HG02610 (cell line): ENCODE results near the gene SLC25A40.
"Not testable (repeated sequence)": the region's sequence is repeated elsewhere in the genome, so short reads cannot be mapped to it uniquely, and the experiment has no call there.

ENCODE experiments used
- ATAC-seq: cut with Tn5 transposase; IDR thresholded peaks from one replicate; pipeline ENCODE4 v1.9.1; 2021; ENCODE audit warnings: mild to moderate bottlenecking, moderate library complexity; ENCODE audit not compliant: unreplicated experiment

Gene SLC25A40

DNA sequence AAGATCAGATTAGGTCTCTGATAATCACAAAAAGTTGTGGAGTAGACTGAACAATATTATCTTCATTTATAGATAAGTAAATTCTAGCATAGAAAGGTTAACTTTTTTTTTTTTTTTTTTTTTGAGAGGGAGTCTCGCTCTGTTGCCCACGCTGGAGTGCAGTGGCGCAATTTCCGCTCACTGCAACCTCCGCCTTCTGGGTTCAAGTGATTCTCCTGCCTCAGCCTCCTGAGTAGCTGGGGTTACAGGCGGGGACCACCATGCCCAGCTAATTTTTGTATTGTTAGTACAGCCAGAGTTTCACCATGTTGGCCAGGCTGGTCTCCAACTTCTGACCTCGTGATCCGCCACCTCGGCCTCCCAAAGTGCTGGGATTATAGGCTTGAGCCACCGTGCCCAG lies 2.8 kb downstream of the SLC25A40 start:
- ATAC-seq = not testable (repeated sequence)

DNA sequence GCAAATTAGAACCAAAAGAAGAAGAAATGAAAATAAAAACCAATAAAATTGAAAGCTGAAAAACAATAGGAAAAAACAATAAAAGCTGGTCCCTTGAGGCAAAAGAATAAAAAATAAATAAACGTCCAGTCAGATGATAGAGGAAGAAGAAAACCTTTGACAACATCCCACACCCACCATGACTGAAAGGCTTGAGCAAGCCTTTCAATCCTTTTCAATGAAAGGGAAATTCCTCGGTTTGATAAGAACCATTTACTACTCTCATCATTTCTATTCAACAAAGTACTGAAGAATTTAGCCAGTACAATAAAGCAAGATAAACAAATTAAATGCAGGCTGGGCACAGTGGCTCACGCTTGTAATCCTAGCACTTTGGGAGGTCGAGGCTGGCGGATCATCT lies 3.8 kb downstream of the SLC25A40 start:
- ATAC-seq = no peak

DNA sequence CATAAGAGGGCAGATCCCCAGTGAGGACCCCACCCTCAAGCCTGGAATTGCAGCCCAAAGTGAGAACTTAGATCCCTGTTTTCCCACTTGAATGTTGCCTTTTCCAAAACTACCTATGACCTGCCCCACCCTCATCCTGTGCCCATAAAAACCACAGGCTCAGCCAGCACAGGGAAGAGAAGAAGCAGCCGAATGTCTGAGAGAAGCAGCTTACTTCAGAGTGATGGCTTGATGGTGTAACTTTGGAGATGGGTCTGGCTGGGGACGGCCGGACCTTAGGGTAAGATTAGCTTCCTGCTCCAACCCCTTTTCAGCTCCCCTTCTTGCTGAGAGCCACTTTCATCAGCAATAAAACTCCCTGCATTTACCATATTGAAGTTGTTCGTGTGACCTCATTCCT lies 5.7 kb downstream of the SLC25A40 start:
- ATAC-seq = no peak

DNA sequence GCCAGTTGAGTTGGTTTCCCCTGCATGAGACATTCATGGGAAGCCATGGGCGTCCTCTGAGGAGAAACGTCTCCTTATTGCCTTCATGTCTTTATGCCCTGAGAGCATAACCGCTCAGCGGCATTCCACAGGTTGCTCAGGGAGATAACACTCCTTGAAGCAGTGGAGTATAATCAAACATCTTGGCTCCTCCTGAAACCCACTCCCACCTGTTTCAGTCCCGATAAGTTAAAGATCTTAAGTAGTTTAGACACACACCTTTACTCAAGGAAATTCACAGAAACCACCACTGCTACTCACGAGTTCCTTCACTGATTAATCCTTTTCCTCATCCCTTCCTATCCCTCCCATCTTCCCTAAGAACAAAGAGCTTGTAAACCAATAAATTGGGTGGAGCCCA lies 9.6 kb downstream of the SLC25A40 start:
- not testable (repeated sequence) for ATAC-seq

DNA sequence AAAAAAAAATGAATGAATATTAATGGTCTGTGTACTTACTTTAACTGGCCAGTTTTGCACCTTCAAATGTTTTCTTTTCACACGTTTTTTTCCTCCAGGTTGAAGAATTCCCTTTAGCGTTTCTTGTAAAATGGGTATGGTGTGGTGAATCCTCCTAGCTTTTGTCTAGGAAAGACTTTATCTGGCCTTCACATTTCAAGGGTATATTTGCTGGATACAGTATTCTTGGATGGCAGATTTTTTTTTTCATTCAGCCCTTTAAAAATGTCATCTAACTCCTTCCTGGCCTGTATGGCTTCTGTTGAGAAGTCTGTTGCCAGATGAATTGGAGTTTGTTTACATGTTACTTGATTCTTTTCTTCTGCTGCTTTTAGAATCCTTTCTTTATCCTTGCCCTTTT lies 10.1 kb downstream of the SLC25A40 start:
- no peak for ATAC-seq

DNA sequence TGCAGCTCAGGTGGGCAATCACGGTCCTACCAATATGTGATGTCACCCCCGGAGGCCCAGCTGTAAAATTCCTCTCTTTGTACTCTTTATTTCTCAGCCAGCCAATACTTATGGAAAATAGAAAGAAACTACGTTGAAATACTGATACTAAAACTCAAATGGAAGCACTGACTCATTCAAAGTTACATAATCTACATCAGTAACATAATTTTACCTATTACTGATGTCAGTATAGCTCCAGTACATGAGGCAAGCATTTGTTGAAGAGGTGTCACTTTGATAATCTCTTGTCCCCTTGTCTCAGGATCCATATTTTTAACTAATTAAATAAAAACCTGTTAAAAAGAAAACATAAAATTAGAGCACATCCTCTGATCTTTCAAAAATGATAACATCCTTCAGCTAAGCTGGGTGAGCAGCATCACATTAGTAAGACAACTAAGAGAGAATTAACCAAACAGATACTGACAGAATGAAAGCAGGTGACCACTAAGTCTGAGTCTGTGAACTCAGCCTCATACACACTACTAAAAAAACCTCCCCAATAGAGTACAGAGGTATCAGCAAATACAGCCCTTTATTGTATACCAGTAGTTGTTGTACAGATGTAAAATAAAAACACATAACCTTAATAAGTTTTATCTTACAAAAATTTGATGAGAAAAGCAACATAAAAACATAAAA lies 17.6 kb downstream of the SLC25A40 start:
- ATAC-seq = no peak

DNA sequence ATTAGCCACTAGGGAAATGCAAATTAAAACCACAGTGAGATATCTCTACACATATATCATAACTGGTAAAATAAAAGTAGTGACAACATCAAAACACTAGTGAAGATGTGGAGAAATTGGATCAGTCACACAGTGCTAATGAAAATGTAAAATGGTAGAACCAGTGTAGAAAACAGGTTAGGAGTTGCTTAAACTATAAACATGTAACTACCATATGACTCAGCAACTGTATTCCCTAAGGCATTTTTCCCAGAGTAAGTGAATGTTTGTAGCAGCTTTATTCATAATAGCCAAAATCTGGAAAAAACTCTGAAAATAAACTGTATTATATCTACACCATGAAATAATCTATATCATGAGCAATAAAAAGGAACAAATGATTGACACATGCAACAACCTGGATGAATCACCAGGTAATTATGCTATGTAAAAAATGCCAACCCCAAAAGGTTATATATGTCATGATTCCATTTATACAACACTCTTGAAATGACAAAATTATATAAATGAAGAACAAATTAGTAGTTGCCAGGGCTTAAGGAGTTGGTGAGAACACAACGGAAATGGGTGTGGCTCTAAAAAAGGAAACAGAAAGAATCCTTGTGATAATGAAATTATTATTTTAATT lies 22.8 kb downstream of the SLC25A40 start:
- ATAC-seq = no peak

DNA sequence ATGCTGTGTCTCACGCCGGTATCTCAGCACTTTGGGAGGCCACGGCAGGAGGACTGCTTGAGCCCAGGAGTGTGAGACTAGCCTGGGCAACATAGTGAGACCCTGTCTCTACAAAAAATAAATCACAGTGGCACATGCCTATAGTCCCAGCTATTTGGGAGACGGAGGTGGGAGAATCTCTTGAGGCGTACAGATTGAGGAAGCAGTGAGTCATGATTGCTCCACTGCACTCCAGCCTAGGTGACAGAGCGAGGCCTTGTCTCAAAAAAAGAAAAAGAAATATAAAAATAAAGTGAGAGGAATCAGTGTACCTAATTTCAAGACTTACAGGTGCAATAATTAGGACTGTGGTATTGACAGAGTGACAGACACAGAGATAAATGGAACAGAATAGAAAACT lies 23.9 kb downstream of the SLC25A40 start:
- ATAC-seq = no peak

DNA sequence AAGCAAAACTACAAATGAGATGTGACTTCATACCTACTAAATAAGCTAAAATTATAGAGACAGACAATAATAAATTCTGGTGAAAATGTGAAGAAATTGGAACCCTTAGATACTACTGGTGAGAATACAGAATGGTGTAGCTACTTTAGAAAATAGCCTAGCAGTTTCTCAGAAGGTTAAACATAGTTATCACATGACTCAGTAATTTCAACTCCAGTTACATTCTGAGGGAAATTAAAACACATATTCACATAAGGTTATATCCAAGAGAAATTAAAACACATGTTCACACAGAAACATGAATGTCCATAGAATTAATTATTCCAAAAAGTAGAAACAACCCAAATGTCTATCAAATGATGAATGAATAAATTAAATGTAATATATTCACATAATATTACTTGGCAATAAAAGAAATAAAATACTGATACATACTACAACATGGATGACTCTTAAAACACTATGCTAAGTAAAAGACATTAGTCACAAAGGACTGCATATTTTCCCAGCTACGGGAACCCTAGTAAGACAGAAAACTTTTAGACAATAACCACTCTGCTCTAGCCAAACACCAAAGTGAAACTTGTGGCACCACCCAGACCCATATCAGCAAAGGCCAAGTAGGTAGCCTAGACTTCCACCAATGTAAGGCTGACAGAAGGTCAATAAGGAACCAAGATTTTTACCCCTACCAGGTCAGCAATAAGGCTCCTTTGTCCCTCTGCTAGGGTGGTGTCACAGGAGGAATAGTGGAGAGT lies 25.1 kb downstream of the SLC25A40 start:
- no peak for ATAC-seq

DNA sequence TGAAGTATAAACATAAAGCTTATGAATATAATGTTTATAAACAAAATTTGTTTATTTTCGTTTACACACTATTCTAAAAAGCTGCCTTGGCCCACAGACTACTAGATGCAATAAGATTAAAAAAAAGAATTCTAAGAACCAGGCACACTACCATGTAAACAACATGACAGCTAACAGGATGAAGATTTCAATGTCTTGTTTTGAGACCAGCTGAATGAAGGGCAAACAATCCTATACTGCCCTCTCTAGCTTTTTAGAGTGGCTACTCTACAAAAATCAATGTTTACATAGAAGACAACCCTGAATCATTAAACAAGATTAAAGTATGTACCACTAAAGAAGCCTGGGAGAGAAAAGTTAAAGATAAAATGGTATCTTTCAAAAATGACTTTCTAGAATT lies 38.6 kb downstream of the SLC25A40 start:
- ATAC-seq = no peak

DNA sequence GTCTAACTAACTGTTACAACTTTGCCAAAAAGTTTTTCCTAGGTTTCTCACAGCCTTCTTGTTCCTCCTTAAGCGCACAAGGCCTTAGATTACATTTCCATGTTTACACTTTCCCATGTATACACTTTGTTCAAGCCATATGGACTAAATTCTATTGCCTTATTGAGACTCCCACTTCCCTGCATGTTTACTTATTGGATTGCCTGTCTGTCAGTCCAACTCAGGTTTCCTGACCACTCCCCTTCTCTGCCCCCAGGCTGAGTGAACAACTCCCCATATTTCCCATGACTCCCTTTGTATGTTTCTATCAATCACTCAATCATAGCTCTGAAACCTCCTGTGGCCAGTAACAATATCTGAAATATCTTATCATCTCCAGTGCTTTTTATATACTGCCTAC lies 43.0 kb downstream of the SLC25A40 start:
- ATAC-seq = no peak

DNA sequence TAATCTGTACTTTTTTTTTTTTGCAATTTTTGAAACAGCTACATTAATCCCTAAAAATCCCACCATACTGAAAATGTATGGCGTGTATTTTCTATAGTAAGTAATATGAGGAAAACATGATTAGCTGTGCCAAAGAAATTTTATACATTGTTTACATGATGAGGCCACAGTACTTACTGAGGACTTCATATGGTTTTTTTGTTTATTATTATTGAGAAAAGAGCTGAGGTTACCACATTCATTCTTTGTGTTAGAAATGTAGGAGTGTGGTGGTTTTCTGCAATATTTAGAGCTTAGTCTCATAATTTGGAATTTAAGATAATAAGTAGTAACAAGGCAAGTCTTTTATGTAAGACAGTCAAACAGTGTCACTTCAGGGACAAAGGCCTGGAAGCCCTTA lies 45.1 kb downstream of the SLC25A40 start:
- ATAC-seq = no peak

DNA sequence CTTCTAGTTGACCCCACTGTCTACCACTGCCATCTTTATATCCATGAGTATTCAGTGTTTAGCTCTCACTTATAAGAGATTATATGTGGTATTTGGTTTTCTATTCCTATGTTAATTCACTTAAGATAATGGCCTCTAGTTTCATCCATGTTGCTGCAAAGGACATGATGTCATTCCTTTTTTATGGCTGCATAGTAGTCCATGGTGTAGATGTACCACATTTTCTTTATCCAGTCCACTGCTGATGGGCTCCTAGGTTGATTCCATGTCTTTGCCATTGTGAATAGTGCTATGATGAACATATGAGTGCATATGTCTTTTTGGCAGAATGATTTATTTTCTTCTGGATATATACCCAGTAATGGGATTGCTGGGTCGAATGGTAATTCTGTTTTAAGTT lies 47.8 kb downstream of the SLC25A40 start:
- ATAC-seq = not testable (repeated sequence)

DNA sequence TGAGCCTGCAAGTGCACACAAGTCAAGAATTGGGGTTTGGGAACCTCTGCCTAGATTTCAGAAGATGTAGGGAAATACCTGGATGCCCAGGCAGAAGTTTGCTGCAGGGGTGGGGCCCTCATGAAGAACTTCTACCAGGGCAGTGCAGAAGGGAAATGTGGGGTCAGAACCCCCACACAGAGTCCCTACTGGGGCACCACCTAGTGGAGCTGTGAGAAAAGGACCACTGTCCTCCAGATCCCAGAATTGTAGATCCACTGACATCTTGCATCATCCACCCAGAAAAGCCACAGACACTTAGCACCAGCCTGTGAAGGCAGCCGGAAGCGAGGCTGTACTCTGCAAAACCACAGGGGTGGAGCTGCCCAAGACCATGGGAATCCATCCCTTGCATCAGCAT lies 50.8 kb downstream of the SLC25A40 start:
- not testable (repeated sequence) for ATAC-seq

DNA sequence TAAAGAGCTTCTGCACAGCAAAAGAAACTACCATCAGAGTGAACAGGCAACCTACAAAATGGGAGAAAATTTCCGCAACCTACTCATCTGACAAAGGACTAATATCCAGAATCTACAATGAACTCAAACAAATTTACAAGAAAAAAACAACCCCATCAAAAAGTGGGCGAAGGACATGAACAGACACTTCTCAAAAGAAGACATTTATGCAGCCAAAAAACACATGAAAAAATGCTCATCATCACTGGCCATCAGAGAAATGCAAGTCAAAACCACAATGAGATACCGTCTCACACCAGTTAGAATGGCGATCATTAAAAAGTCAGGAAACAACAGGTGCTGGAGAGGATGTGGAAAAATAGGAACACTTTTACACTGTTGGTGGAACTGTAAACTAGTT lies 54.1 kb downstream of the SLC25A40 start:
- ATAC-seq = not testable (repeated sequence)

DNA sequence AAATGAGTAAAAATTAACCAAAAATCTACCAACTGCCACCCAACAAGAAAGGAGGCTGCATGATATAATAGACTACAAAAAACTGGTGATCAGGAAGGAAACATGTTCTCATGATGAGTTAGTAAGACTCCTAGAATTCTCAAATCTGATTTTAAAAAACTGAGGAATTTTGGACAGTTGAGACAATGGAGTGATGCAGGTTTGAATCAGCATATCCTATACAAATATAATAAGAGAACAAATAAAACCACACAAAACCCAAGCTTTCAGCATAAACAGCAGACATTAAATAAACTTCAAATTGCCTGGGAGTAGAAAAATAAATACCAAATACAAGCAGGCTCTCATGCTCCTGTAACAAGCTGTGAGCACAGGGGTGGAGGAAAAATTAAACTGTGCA lies 57.8 kb downstream of the SLC25A40 start:
- no peak for ATAC-seq

DNA sequence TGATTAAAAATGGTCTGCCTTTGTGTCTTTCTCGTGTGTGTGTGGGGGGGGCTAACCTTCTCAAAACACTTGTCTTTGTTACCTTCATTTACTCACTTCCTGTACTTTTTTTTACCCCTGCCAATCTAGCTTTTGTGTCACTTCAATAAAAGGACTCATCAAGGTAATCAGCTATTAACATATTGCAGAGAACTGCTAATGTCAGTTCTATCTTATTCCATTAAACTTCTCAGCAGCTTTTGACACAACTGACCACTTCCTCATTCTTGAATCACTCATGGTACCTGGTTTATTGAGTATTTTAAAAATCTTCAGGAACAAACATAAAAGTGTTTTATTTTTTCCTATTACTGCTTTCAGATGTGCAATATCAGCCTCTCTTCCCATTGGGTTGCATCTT lies 59.8 kb downstream of the SLC25A40 start:
- ATAC-seq = no peak

DNA sequence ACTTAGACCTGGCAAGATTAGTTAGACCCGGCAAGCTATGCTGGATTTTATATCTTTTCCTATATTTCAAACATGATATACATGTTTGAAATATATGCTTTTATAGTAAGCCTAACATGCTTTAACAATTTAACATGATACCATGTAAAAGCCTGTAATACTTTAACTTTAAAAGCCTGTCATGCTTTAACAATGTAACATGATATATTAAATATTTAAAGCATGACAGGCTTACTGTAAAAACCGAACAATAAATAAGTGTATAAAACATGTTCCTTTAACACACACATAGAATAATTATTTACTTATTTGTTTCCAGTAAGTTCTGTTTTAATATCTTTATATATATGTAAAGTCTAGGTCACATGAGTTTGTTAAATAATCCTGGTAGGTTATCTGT lies 65.4 kb downstream of the SLC25A40 start:
- no peak for ATAC-seq

DNA sequence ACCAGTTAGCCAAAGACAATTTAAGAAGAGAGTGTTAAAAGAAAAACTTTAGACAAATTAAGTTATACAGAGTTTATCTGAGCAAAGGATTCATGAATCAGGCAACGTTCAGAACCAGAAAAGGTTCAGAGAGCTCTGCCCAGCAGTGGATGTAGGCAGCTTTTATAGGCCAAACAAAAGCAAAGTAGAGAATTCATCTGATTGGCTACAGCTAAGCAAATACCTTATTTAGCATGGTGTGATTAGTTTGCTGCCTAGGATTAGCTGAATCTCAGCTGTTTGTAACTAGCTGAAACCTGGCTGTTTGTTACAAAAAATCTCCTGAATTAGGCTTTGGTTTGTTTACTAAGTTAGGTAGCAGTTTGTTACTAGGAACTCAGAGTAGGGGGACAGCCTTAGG lies 66.0 kb downstream of the SLC25A40 start:
- no peak for ATAC-seq

DNA sequence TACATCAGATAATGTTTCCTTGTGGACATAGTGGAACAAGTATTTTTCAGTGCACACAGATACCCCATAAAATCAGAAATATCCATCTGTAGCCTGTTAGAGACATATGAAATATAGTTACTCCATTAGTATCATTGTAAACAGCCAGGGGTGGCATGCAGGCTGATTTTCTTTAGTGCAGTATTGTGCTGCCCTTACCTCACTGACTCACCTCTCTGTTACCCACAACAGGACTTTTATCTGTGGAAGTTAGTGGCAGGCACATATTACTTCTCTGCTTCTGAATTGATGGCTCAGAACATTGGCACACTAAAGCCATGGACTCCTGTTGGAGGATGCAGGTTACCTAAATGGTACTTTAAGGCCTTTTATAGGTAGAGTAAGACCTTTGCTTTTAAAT lies 70.0 kb downstream of the SLC25A40 start:
- ATAC-seq = no peak

DNA sequence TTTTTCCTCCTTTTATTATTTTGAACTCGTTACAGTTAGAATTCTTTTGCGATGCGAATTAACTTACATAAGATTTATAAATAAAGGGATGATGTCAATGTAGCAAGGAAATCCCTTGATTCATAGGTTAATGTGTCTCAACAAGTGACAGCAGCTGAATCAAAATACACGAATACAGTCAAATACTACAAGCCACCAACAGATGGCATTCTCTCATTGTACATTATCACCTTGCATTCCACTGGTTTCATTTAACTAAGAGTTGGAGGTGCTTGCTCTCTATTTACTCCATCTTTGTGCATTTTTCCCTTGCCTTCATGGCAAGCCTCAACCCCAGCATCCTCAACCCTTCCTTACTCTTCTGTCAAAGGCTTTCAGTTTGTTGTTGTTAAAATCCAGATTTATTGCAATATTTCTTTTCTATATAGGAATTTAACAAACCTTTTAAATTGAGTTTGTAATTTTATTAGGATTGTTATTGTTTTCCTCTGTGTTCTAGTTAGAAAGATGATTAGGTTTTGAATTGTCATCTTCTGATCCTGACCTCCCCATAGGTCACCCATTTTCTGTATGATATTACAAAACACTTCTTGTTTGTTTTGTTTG lies 78.3 kb downstream of the SLC25A40 start:
- peak; percentile 89 for ATAC-seq

DNA sequence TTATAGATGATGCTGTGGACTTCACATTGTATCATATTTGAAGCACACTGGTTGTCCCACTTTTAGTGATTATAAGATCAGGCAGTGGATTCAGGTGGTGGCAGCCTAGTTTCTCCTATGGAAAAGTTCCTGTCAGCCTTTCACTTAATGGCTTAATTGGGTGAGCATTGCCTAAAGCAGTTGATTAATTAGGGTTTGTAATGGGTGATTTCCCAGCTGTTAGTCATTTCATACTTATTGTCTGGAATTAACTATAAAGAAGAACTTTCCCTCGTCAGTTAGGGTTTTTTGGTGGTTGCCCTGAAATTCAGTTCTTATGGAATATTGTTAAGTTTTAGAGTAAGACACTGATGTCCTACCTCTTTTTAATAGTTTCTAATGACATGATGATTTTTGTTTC lies 78.8 kb downstream of the SLC25A40 start:
- peak; percentile 22 for ATAC-seq
